Upper lobe of left lung (tissue), 6 donors: Measurements from ENCODE around the gene CTAG1B. TPM values are rescaled to one million over a fixed set of nuclear protein-coding genes. Genes with fewer than 3 reads are reported as not detected.
"Not testable (repeated sequence)": the region's sequence is repeated elsewhere in the genome, so short reads cannot be mapped to it uniquely, and the experiment has no call there.

Experiments used
- ATAC-seq, 2 donors: fragments of 200-7000 bp; cut with Tn5 transposase; one replicate each; pipeline ENCODE4 v1.9.1; 2022; ENCODE audit warnings: mild to moderate bottlenecking in 2 of 2, moderate library complexity in 2 of 2; ENCODE audit not compliant: low FRiP score in 2 of 2
- DNase-seq, 2 donors: peaks; one replicate each; pipeline ENCODE4 v3.0.0-alpha.2; 2019 to 2020
- H3K27ac ChIP-seq, 4 donors: fragments of 200-600 bp; sonication (generic); one replicate each; pipeline ENCODE4 v1.5.1; 2016 to 2019
- H3K27me3 ChIP-seq, 4 donors: fragments of 200-600 bp; sonication (generic); one replicate each; pipeline ENCODE4 v1.5.1; 2017 to 2019
- H3K36me3 ChIP-seq, 4 donors: fragments of 200-600 bp; sonication (generic); one replicate each; pipeline ENCODE4 v1.5.1; 2016 to 2019
- H3K4me1 ChIP-seq, 4 donors: fragments of 200-600 bp; sonication (generic); one replicate each; pipeline ENCODE4 v1.5.1; 2018 to 2019
- H3K4me3 ChIP-seq, 4 donors: fragments of 200-600 bp; sonication (generic); one replicate each; pipeline ENCODE4 v1.5.1; 2017 to 2019; ENCODE audit warnings: mild to moderate bottlenecking in 2 of 4, moderate library complexity in 1 of 4
- H3K9me3 ChIP-seq, 4 donors: fragments of 200-600 bp; sonication (generic); one replicate each; pipeline ENCODE4 v1.5.1; 2018 to 2019
- EP300 ChIP-seq, 4 donors: sonication (generic); formaldehyde crosslinking; IDR thresholded peaks; one replicate each; pipeline ENCODE4 v1.5.1; 2017; ENCODE audit warnings: antibody characterized with exemption in 4 of 4, control low read depth in 2 of 4
- POLR2A ChIP-seq, 4 donors: fragments of 450-650 bp; IDR thresholded peaks; one replicate each; pipeline ENCODE4 v1.5.1; 2016 to 2017; ENCODE audit warnings: antibody characterized with exemption in 4 of 4, mild to moderate bottlenecking in 2 of 4
- POLR2AphosphoS5 ChIP-seq, 2 donors: sonication (generic); formaldehyde crosslinking; IDR thresholded peaks; one replicate each; pipeline ENCODE4 v1.5.1; 2017; ENCODE audit warnings: antibody characterized with exemption in 2 of 2
- WGBS, 2 donors: methylation state at CpG; one replicate each; pipeline ENCODE4 v1.1.5; 2017 to 2018; 5-methylcytosine and 5-hydroxymethylcytosine counted together
- total RNA-seq, 6 donors: library from RNA; depleted of rRNA in 4 of 6; stranded (reverse); fragments of >200 nt in 4 of 6; gene quantifications; one replicate each; pipeline versions ENCODE4 v1.1.0 to v1.2.1, GENCODE V29; 2016 to 2021
- TF ChIP-seq, protein P1 (sequence below), 6 experiments: fragments of 450-650 bp in 4 of 6; fragments of 200-600 bp in 2 of 6; sonication (generic) in 2 of 6; IDR thresholded peaks; one replicate each; pipeline ENCODE4 v1.5.1; 2016 to 2019; ENCODE audit warnings: antibody characterized with exemption in 6 of 6
- donor health status: DM: no; HTN: no; CAD: no; lungs with moderate emphysema.
- donor health status: DM: no; HTN: yes; CAD: no; lungs with severe emphysema.

Gene CTAG1B
- total RNA-seq, 6 donors from 2014 or later = not detected

DNA sequence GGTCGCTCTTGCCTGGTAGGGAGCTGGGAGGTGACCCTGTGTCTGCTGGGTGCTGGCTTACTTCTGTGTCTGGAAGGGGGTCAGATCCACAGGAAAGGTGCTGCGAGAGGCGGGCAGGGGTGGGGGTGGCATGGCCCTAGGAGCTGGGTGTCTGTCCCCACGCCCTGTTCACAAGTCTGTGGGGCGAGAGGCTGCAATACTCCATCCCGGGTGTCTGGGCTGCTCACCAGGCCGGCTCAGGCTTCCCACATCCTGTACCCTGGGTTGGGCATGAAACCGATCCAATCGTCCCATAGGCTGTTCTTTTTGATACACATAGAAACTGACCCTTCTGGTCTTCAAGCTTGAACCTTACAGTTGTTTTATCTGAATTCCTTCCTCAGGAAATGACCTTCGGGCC, 35.3 kb upstream of the CTAG1B start:
- H3K9me3 ChIP-seq = no peaks in the 10 kb centered on the region
- no peak overlapping the region for H3K4me3 ChIP-seq
- ATAC-seq = no peak
- no peaks in the 10 kb centered on the region for H3K36me3 ChIP-seq
- TF ChIP-seq EP300 (IDR thresholded peaks at IDR 0.05) (no peak), POLR2A (IDR thresholded peaks at IDR 0.05) (no peak), POLR2AphosphoS5 (IDR thresholded peaks at IDR 0.05) (no peak)
- TF ChIP-seq, protein P1, sequence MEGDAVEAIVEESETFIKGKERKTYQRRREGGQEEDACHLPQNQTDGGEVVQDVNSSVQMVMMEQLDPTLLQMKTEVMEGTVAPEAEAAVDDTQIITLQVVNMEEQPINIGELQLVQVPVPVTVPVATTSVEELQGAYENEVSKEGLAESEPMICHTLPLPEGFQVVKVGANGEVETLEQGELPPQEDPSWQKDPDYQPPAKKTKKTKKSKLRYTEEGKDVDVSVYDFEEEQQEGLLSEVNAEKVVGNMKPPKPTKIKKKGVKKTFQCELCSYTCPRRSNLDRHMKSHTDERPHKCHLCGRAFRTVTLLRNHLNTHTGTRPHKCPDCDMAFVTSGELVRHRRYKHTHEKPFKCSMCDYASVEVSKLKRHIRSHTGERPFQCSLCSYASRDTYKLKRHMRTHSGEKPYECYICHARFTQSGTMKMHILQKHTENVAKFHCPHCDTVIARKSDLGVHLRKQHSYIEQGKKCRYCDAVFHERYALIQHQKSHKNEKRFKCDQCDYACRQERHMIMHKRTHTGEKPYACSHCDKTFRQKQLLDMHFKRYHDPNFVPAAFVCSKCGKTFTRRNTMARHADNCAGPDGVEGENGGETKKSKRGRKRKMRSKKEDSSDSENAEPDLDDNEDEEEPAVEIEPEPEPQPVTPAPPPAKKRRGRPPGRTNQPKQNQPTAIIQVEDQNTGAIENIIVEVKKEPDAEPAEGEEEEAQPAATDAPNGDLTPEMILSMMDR (IDR thresholded peaks at IDR 0.05) = no peak
- no peaks in the 10 kb centered on the region for H3K4me1 ChIP-seq
- H3K27ac ChIP-seq = no peak overlapping the region
- H3K27me3 ChIP-seq = no peaks in the 10 kb centered on the region
- whole genome bisulfite sequencing, 2 donors = 58 to 81% methylated on average over 6 to 10 of the region's 10 CpGs
- DNase-seq = no peak

DNA sequence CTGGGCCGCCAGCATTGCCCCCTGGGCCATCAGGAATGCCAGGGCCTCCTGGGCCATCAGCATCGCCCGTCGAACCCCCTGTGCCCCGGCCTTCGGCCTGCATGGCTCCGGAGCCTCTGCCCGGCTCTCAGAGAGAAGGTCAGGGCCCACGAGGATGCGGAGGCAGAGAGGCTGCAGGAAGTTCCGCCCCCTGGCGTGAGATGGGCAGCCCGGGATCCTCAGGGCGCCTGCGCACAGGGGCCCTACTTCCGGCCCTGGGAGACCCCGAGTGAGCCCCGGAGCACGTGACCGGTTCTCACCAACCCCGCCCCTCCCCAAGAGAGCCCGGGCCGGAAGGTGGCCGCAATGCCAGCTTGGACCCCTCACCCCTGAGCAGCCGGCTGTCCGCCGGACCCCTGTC, 34.3 kb upstream of the CTAG1B start, which contains the start of gene CTAG2:
Gene CTAG2 (minus strand): TSS at position 167 of the 400 bp plus-strand sequence. CDS start 64 bp downstream, at position 103.
- H3K9me3 ChIP-seq, ATAC-seq, DNase-seq, H3K27me3 ChIP-seq, H3K4me3 ChIP-seq, H3K36me3 ChIP-seq, H3K27ac ChIP-seq, H3K4me1 ChIP-seq: not testable (repeated sequence)
- no CpG with 5 or more reads among the region's 27 CpGs for WGBS, 2 donors

DNA sequence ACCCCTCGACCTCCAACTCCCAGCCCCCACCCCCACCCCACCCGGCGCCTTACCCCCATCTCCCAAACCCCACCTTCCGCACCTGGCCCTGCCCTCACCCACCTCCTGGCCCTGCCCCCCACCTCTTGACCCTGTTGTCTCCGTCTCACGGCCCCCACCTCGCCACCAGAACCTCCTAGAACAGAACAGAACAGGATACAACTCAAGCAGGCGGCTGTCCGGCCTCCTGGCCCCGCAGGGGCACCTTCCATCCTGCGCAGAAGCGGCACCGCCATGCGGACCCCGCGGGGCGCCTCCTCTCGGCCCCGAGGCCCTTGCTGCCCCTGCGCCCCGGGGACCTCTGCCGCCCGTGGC, 33.9 kb upstream of the CTAG1B start:
- H3K27ac ChIP-seq = no peak overlapping the region
- DNase-seq (no peak), ATAC-seq (no peak)
- H3K36me3 ChIP-seq = no peaks in the 10 kb centered on the region
- TF ChIP-seq POLR2AphosphoS5 (IDR thresholded peaks at IDR 0.05) (no peak), EP300 (IDR thresholded peaks at IDR 0.05) (no peak), POLR2A (IDR thresholded peaks at IDR 0.05) (no peak)
- TF ChIP-seq, protein P1 (IDR thresholded peaks at IDR 0.05) = no peak
- WGBS, 2 donors = 80 to 94% methylated on average over 1 to 19 of the region's 23 CpGs
- no peak overlapping the region for H3K4me3 ChIP-seq
- H3K4me1 ChIP-seq = no peaks in the 10 kb centered on the region
- no peaks in the 10 kb centered on the region for H3K27me3 ChIP-seq
- H3K9me3 ChIP-seq = no peaks in the 10 kb centered on the region

DNA sequence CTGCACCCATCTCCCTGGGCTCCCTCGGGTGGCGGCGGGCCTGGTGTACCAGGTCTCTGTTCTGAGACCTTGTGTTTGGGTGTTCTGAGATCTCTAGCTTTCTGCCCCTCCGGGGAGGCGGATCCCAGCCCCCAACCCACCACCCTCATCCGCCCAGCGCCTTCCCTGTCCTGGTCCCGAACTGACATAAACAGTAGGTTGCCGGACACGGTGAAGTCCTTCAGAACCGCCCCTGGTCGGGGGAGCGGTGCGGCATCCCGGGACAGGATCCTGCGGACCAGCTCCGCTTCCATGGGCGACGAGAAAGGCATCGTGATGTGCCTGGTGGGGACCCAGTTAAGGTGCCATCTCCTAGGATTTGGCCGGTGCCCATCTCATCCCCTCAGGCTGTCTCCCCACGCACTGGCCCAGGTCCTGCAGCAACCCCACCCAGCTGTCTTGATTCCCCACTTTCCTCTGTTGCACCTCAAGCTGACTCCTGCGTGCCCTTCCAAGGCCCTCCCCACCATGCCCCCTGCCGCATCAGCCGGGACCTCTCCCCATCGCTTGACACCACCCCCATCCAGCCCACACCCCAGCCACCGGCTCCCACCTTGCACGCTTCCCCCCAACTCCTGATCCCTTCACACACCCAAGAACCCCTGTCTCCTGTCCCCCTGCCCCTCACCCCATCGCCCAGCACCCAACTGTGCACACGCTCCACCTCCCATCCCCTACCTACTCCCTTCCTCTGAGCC, 33.4 kb upstream of the CTAG1B start:
- Histone ChIP-seq H3K4me1 (no peaks in the 10 kb centered on the region), H3K9me3 (no peaks in the 10 kb centered on the region), H3K27ac (no peak overlapping the region), H3K4me3 (no peak overlapping the region), H3K27me3 (no peaks in the 10 kb centered on the region), H3K36me3 (no peaks in the 10 kb centered on the region)
- no peak for TF ChIP-seq EP300 (IDR thresholded peaks at IDR 0.05)
- TF ChIP-seq, protein P1 (IDR thresholded peaks at IDR 0.05) = no peak
- DNase-seq (no peak), ATAC-seq (no peak)
- WGBS, 2 donors = 89 to 100% methylated on average over 8 to 30 of the region's 30 CpGs

DNA sequence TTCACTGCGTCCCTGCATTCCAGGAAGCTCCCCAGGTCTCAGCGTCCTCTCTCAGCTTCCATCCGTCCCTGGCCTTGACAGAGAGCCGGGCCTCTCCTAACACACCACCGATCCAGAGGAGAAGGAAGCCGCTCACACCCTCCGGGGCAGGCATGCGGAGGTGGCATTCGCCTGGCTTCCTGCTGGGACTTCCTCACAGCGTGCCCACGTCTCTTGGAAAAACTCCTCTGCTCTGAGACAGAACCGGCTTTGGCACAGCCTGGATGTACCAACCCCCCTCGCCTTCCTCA, 31.1 kb upstream of the CTAG1B start:
- TF ChIP-seq, protein P1 (IDR thresholded peaks at IDR 0.05) = no peak
- TF ChIP-seq POLR2AphosphoS5 (IDR thresholded peaks at IDR 0.05) (no peak), POLR2A (IDR thresholded peaks at IDR 0.05) (no peak), EP300 (IDR thresholded peaks at IDR 0.05) (no peak)
- DNase-seq = no peak
- no peak for ATAC-seq
- no peaks in the 10 kb centered on the region for H3K27me3 ChIP-seq
- no peaks in the 10 kb centered on the region for H3K36me3 ChIP-seq
- 59% methylated on average over 13 of the region's 13 CpGs; no CpG with 5 or more reads in 1 of the 2 donors for WGBS, 2 donors
- no peaks in the 10 kb centered on the region for H3K4me1 ChIP-seq
- no peaks in the 10 kb centered on the region for H3K9me3 ChIP-seq
- H3K27ac ChIP-seq = no peak overlapping the region
- H3K4me3 ChIP-seq = no peak overlapping the region
